SK-N-MC (cell line): Measurements from ENCODE around the gene SPATA3.

ENCODE experiments used
- DNase-seq: peaks from one replicate; pipeline ENCODE4 v3.0.0-alpha.2; 2011; ENCODE audit warnings: low read depth, low spot score
- H3K27ac ChIP-seq: fragments of 200-600 bp; sonication (generic); 2 replicates; pipeline ENCODE4 v1.5.1; 2016; ENCODE audit warnings: mixed run types
- H3K36me3 ChIP-seq: fragments of 200-600 bp; sonication (generic); 2 replicates; pipeline ENCODE4 v1.6.1; 2017; ENCODE audit warnings: antibody characterized with exemption, low read length, mixed read lengths; ENCODE audit not compliant: insufficient read depth
- H3K4me3 ChIP-seq: fragments of 200-600 bp; sonication (generic); 2 replicates; pipeline ENCODE4 v1.5.1; 2016
- H3K9ac ChIP-seq: fragments of 200-600 bp; sonication (generic); 2 replicates; pipeline ENCODE4 v1.8.0; 2017; ENCODE audit warnings: mixed run types, mixed read lengths; ENCODE audit not compliant: insufficient read length
- H3K9me3 ChIP-seq: fragments of 200-600 bp; sonication (generic); 2 replicates; pipeline ENCODE4 v1.6.1; 2017; ENCODE audit warnings: low read depth, mild to moderate bottlenecking, antibody characterized with exemption, low read length, moderate library complexity, mixed read lengths
- EZH2 ChIP-seq: fragments of 200-600 bp; sonication (generic); IDR thresholded peaks from one replicate; pipeline ENCODE4 v1.6.1; 2017; ENCODE audit warnings: antibody characterized with exemption
- FOXP2 ChIP-seq: optimal IDR thresholded peaks from 2 replicates; pipeline ENCODE3; 2011; ENCODE audit warnings: mild to moderate bottlenecking, moderate library complexity; ENCODE audit not compliant: insufficient read depth; ENCODE audit errors: extremely low read length, control extremely low read depth
- POLR2AphosphoS5 ChIP-seq: IDR thresholded peaks from 2 replicates; pipeline ENCODE4 v1.6.1; 2012; ENCODE audit warnings: mild to moderate bottlenecking, low read depth, low read length, borderline replicate concordance

The SPATA3 gene

GRCh38 chr2:230995821-230996220, at the start of gene SPATA3:
SPATA3 (plus strand) TSS chr2:230996121; CDS start chr2:230996234, 113 bp downstream.
- no peak within 1 kb of the TSS for H3K27ac ChIP-seq
- no peaks in the 10 kb centered on the region for H3K36me3 ChIP-seq
- no peak within 1 kb of the TSS for H3K4me3 ChIP-seq
- TF ChIP-seq EZH2 (no peak), POLR2AphosphoS5 (no peak), FOXP2 (no peak)
- H3K9ac ChIP-seq, result no peak within 1 kb of the TSS
- H3K9me3 ChIP-seq, result no peaks in the 10 kb centered on the region
- no peak for DNase-seq

- H3K27ac ChIP-seq, result no peak overlapping the region
- no peak for DNase-seq
- no peaks in the 10 kb centered on the region for H3K9me3 ChIP-seq
- TF ChIP-seq EZH2 (no peak), POLR2AphosphoS5 (no peak), FOXP2 (no peak)
- H3K9ac ChIP-seq, result no peak overlapping the region
- H3K4me3 ChIP-seq, result no peak overlapping the region
- H3K36me3 ChIP-seq, result no peaks in the 10 kb centered on the region
These were observed 49.3 kb upstream of the SPATA3 start for GRCh38 chr2:230946429-230947234.

- Histone ChIP-seq H3K9me3 (no peaks in the 10 kb centered on the region), H3K4me3 (no peak overlapping the region), H3K27ac (no peak overlapping the region), H3K36me3 (no peaks in the 10 kb centered on the region), H3K9ac (no peak overlapping the region)
- TF ChIP-seq POLR2AphosphoS5, result no peak
- TF ChIP-seq FOXP2, result no peak
- TF ChIP-seq EZH2, result no peak
- no peak for DNase-seq
These were observed 48.7 kb upstream of the SPATA3 start for GRCh38 chr2:230947235-230947576.

- no peak for DNase-seq
- H3K4me3 ChIP-seq, result no peak overlapping the region
These were observed 48.0 kb upstream of the SPATA3 start for GRCh38 chr2:230947908-230948365.

GRCh38 chr2:230949966-230950873, 45.7 kb upstream of the SPATA3 start:
- Histone ChIP-seq H3K9ac (no peak overlapping the region), H3K4me3 (no peak overlapping the region), H3K9me3 (no peaks in the 10 kb centered on the region), H3K27ac (no peak overlapping the region), H3K36me3 (no peaks in the 10 kb centered on the region)
- no peak for DNase-seq
- TF ChIP-seq POLR2AphosphoS5 (no peak), EZH2 (no peak), FOXP2 (no peak)

More at GRCh38 chr2:230947908-230948365, 48.0 kb upstream of the SPATA3 start:
- TF ChIP-seq POLR2AphosphoS5 (no peak), EZH2 (no peak), FOXP2 (no peak)
- H3K36me3 ChIP-seq, result no peaks in the 10 kb centered on the region
- H3K27ac ChIP-seq, result no peak overlapping the region
- H3K9ac ChIP-seq, result no peak overlapping the region
- no peaks in the 10 kb centered on the region for H3K9me3 ChIP-seq

- Histone ChIP-seq H3K4me3 (no peak overlapping the region), H3K27ac (no peak overlapping the region), H3K9me3 (no peaks in the 10 kb centered on the region), H3K9ac (no peak overlapping the region), H3K36me3 (no peaks in the 10 kb centered on the region)
- DNase-seq, result no peak
- TF ChIP-seq POLR2AphosphoS5 (no peak), FOXP2 (no peak), EZH2 (no peak)
These were observed 45.0 kb upstream of the SPATA3 start for GRCh38 chr2:230950874-230951339.

GRCh38 chr2:230951396-230951795, 44.5 kb upstream of the SPATA3 start:
- DNase-seq, result no peak
- Histone ChIP-seq H3K9me3 (no peaks in the 10 kb centered on the region), H3K36me3 (no peaks in the 10 kb centered on the region), H3K4me3 (no peak overlapping the region), H3K27ac (no peak overlapping the region), H3K9ac (no peak overlapping the region)
- TF ChIP-seq EZH2, result no peak
- no peak for TF ChIP-seq FOXP2
- no peak for TF ChIP-seq POLR2AphosphoS5
